HG03097 (cell line): ENCODE results near the gene NDUFAF8.
"Not testable (repeated sequence)": the region's sequence is repeated elsewhere in the genome, so short reads cannot be mapped to it uniquely, and the experiment has no call there.

Source experiments
- ATAC-seq: cut with Tn5 transposase; IDR thresholded peaks from one replicate; pipeline ENCODE4 v1.9.1; 2021; ENCODE audit not compliant: unreplicated experiment, low FRiP score

The NDUFAF8 gene

DNA sequence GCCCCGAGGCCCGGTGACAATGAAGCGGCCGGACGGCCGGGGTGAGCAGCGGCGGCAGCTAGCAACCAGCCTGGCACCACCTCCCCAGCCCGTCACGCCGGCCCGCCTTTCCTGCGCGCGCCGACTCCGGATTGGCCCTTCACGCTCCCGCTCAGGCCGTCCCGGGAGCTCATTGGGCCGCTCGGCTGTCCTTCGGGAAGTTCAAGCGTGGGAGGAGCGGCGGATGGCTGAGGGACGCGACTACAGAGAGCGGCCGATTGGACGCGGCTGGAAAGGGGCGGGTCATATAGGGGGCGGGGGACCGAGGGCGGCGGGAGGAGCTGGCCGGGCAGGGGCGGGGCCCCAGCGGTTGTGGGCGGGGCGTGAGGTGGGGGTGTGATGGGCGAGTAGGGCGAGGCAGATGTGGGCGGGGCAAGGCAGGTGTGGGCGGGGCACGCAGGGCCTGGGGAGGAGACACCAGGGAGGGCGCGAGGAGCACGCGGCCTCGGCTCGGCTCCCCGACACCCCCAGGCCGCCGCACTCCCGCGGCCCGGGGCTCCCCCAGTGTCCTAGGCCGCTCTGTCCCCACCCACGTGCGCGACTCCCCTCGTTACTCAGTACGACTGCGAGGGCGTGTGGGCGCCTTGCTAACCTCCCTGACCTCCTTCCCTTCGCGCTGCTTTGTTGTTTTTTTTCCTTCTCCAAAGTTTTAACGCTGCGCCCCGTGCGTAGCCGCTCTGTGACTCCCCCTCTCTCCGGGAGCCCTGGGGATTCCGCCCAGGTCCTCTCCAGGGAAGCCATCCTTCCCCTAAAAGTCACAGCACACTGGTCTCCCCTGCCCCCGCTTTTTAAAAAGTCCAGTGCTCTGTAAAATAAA is 16.0 kb upstream of the NDUFAF8 start, which contains the start of gene CEP131:
CEP131 (minus strand) TSS at position 60 of the 856 bp plus-strand sequence. CDS start 2,909 bp downstream, outside the sequence.
- ATAC-seq = peak; percentile 95

DNA sequence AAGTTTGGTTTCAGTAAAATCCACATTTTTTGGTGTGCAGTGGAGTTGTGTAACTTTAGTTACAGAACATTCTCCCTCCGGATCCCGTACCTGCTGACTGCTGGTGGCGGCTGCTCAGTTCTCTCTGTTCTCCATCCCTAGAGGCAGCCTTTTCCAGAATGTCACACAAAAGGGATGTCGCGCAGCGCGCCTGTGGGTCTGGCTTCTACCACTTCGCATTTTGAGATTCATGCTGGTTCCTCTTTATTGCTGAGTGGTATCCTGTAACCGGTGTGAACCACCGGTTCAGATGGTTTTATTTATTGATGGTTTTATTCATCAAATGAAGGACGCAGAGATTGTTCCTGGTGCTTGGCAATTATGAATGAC is 15.4 kb upstream of the NDUFAF8 start:
- ATAC-seq = no peak

DNA sequence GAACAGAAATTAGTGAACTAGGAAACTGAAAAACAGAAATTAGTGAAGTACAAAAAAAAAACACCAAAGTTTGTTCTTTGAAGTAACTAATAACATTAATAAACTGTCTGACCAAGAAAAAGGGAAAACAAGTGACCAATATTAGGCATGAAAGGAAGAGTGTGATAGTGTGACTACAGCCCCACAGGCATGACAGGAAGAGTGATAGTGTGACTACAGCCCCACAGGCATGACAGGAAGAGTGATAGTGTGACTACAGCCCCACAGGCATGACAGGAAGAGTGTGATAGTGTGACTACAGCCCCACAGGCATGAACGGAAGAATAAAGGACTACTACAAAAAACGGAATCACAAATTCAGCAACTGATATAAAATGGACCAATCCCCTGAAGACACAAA is 11.5 kb upstream of the NDUFAF8 start:
- not testable (repeated sequence) for ATAC-seq

DNA sequence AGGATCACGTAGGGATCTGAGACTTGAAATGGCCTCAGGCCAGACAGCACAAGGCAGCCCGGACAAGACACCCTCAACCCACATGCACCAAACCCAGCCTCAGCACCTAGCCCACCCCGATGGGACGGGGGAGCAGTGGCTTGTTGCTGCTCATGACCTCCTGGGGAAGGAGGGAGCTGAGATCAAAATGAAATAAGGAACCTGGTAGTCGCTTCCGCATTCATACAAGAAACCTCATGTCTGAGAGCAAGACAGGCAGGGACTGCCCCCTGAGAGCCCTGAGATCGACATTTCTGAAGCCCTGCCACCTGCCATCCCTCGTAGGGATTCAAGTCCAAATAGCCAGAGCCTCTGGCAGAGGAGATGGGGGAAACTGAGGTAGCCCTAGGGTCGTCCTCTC is 10.7 kb upstream of the NDUFAF8 start:
- ATAC-seq = no peak

DNA sequence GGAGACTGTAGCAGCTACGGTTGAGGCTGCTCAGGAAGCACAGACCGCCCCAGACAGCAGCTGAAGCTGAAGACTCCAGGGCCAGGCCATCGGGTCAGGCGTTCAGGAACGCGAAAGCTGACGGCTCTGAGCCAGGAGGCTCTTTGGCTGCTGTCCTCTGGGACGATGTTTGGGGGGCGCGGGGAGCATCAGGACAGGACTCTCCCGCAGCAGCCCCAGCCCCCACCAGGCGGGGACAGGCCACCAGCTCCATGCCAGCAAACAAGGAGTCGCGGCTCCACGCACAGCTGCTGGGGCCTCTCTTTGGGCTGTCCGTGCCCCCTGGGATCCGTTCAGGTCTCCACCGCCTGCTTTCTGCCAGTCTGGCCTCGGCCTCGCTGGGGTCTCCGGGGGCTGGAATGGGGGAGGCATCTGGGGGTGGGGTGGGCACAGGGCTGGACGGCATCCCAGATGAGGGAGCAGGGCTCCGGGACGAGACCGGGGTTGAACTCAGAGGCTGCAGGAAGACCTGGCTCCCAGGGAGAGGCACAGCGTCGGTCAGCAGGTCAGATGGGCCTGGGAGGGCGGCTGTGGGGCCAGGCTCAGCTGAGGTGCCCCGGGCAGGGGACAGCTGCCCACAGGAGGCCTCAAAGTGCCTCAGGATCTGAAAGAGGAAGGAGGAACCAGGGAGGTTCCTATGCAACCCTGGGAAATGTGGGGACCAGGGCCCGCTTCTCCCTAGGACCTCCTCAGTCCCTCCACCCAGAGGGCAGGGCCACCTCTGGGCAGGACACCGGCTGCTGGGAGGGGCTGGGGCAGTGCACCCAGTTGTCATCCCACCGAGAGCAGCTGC is 10.1 kb upstream of the NDUFAF8 start:
- no peak for ATAC-seq

DNA sequence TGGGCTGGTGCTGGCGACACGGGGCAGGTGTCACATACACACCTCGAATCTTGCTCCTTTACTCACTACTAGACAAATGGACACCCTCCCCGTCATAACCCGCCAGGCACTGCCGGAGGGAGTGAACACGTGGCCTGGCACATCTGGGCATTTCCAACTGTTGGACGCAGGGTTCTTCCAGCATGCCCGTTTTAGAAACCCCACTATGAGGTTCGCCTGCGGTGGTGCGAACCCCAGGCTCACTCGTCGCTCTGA is 9.5 kb upstream of the NDUFAF8 start:
- ATAC-seq = no peak

DNA sequence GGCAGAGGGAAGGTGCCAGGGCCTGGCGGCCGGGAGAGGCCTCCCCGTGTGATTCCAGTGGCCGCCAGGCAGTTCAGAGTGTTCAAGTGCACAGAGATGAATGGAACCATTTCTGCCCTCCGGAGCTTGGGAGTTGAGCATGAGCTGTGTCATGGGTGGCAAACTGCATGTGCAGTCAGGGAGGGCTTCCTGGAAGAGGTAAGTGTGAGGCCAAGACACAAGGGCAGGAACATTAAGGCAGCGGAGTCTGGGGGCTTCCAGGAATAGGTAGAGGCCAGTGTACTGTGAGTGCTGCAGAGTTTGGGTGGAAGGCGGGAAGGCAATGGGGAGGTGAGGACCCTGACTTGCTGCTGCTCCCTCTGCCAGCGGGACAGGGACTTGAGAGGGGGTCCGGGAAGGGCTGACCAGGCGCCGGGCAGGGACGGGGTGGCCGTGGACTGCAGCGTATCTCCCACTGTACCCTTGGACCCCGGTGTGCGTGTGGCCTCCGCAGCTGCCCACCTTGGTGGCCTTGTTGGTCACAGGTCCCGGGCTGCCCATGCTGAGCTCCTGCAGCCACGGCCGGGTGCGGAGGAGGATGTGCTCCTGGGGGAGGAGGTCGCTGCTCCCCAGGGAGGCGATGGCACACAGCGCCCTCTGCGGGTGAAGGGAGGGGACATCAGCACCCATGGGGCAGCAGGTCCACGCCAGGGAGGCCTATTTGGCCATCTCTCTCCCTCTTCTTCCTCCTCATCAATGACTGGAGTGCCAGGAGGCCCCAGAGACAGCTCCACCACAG is 8.9 kb upstream of the NDUFAF8 start:
- no peak for ATAC-seq

DNA sequence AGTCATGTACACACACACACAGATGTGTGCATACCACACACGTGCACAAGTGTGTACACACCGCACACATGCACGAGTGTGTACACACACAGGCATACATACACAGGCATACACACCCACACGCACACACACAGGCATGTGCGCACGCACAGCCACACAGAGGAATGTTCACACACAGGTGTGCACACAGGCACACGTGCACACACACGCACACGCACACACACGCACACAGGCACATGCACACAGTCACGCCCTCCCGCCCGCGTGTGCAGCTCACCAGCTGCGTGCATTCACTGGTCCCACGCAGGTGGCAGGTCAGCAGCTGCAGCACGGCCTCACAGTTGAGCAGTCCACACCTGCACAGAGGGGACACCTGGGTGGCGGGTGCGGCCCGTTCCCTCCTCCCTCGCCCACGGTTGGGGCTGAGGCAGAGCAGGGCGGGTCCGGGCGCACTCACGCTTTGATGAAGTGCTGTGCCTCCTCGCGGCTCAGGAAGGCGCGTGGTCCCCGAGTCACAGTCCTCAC is 7.9 kb upstream of the NDUFAF8 start:
- ATAC-seq = no peak

DNA sequence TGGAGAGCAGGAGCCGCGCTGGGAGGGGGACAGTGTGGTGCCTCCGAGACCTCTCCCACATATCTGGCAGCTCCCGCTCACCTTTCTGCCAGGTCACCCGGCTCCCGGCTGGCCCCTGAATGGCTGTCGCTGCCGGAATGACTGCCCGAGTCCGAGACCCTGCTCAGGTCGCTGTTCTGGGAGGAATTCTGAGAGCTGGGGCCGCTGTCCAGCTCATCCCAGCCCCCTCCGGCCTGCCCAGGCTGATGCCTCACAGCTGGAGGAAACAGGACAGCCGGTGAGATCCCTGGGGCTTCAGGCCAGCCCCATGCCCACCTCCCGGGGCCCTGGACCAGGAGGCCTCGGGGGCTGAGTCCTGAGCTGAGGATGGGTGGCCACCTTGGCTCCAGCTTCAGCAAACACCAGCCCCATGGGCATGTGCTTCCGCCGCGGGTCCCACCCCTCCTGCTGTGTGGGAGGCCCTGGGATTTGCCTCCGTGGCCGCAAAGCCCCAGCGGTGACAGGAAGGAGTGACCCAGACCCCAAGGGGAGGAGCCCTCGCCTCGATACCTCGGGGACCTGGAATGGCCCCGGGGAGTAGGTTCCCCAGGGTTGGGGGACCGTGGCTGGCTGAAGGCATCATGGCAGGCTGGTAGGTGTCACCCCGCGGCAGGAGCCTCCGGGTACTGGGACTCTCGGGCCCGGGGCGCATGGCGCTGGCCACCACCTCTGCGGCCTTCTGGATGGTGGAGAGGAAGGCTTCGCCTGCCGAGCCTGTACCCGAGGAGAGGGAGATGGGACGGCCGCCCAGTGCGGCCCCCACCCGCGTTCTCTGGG is 7.1 kb upstream of the NDUFAF8 start:
- ATAC-seq = no peak

DNA sequence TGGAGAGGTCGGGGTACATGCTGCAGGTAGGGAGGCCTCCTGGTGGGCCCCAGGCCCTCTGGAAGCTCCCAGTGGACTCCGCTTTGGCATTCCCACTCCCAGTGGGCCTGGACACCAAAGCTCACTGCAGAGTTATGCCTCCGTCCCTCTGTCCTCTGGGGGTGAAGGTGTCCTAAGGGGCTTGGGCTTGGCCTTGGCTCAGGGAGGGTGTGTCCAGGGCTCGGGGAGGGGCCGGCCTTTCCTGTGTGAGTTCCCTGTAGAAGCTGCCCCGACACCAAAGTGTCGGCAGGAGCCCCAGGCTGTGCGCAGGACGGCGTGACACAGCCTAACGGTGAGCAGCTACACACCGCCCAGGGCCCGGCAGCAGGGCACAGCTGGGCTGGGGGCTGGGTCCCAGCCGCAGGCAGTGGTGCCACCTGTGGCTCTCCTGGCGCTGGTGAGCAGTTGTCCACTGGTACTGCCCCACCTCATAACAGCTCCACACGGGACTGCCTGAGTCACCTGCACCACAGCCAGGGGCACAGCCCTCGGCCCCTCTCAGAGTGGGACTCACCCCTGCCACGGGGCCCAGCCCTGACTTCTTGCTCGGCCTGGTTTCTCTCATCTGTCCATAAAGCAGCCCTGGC is 6.4 kb upstream of the NDUFAF8 start:
- no peak for ATAC-seq

DNA sequence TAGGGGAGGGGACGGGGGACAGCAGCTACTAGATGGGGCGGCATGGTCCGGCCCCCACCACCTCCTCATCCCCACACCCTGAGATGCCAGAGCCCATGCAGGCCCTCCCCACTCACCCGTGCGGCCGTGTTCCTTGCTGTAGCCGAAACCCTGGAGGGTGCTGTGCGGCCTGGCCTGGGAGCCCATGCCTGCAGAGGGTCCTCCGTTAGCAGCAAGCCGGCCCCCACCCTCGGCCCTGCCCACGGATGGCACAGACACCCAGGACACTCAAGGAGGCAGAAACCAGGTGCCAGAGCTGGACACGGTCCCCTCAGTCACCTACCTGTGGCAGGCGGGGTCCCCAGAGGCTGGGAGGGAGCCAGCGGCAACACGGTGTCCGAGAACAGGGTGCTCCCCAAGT is 5.8 kb upstream of the NDUFAF8 start:
- no peak for ATAC-seq

DNA sequence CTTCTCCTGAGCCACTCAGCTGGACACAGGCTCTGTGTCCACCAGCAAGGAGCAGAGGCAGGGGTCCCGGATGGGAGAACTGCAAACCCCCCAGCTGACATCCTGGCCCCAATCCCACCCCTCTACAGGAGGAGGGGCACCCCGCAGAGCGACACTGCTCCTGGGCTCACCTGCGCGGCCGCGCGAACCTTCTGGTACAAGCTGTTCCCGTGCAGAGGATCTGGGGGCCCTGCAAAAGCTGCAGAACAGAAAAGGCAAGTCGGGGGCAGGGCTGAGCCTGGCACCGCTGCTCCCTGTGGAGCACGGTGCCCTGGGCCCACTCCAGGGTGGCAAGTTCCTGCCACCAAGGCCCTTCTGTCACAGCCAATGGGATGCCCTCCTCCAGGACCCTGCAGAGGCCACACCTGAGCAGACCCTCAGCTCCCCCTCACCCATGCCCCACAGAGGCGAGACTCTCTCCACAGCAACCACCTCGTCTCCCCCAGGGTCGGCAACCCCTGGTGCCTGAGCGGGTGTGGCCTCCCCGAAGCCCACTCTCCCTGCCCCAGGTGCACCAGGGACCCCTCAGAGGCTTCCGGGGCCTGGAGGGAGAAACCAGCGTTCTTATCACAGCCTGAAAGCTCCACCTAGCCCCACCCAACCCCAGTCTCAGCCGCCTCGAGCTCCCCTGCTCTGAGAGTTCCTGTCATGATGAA is 5.2 kb upstream of the NDUFAF8 start:
- ATAC-seq = no peak

DNA sequence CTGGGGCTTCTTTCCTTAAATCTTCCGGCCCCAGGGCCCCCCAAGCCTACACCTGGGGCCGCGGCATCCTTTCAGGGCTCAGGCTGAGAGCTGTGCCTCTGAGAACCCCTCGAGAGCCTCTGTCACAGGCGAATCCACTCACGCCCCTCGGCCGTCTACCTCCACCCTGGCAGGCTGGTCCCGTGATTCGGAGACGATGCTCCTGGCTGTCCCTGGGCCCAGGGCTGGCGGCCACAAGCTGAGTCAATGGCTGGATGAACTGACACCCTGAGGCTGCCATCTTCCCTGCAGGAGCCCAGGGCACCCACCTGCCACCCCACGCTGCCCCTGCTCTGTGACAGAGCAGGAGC is 4.6 kb upstream of the NDUFAF8 start:
- ATAC-seq = no peak

DNA sequence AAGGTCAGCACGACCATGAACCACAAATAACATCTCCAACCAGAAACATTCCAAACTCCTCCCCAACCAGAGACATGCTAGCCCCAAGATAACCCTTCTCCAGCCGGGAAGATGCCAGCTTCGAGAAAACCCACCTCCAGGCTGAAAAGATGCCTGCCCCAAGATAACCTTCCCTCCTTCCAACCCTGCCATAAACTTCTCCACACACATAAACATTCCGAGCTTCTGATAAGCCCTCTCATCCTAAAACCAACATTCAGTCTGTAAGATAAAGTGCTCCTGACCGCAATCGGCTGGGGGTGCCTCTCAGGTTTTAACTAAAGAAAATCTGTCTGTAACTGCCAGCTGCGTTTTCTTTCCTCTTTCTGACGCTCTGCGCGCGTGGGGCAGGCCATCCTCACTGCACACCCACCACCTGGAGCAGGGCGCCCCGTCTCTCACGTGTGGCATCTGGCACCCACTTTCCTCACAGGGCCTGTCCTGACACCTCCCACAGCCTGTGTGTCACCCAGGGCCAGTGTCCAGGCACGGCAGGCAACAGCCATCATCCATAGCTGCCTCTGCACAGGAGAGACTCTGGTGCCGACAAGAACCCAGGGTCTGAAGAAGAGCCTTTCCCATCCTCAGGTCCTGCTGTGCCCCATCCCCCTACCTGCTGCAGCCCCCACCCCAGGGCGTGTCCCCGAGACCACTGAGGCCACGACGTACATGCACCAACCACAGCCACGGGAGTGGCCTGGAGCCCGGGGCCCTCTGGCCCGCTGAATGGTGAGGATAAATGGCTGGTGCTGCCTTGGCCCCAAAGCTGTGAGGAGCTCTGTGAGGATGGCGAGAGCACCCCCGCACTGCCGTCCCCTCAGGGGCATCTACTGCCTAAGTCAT is 3.9 kb upstream of the NDUFAF8 start:
- ATAC-seq = no peak

DNA sequence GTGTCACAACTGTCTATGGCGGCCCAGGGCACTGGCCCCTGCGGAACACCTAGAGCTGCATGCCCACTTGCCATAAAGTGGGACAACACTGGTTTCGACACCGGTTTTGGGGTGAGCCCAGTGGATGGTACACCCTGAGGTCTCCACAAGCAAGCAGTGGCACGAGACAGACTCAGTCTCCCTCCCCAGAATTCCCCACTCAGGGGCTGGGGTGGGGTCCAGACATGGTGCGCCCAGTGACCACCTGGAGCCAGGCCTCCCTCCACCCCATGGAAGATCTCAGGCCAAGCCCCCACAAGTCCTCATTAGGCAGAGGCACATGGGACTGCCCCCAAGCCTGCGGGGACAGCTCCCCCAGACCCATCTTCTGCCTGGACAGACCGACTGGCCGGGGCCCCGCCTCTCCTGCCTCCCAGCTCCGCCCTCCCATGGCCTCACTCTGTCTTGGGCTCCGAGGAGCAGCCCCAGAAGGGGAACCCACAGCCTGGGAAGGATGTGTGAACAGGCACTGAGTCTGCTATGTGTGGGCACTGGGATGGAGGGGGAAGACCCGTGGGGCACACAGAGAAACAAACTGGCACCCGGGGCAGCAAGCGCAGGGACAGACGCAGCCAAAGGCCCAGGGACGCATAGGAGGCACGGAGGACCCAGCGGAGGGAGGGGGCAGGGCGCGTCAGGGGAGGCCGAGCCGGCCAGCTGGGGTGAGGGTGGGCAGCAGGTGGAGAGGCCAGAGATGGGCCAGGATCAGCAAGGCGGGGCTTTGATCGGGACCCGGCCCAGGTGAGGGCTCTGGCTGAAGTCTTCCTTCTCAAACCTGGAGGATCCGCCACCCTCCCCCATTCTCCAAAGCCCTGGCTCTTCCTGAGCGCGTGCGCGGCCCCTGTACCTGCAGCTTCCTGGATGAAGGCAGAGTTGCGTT is 3.0 kb upstream of the NDUFAF8 start:
- ATAC-seq = no peak

DNA sequence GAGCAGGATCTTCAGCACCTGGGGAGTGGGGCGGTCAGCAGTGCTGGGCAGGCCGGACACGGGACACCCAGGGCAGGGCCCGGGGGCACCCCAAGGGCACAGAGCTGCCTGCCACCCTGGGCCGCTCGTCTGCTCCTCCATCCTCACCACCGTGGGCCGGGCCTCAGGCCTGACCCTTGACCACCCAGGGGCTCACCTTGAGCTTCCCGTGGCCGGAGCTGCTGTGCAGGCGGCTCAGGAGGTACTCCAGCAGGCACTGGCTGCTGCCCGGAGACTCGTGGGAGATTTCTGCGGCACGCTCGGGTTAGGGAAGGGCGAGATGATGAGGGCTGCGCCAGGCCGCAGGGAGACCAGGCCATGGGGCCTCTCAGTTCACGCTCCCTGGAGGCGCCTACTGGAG is 2.3 kb upstream of the NDUFAF8 start:
- ATAC-seq = no peak
